Stimulated activated naive CD4-positive, alpha-beta T cell (primary cell): ENCODE data around the gene C1orf21.
"Not testable (repeated sequence)": the region's sequence is repeated elsewhere in the genome, so short reads cannot be mapped to it uniquely, and the experiment has no call there.

ENCODE experiments used
- DNase-seq, 6 experiments: peaks; one replicate each; lab custom pipeline; 2025; lab: John Stamatoyannopoulos, UW

C1orf21 gene

DNA sequence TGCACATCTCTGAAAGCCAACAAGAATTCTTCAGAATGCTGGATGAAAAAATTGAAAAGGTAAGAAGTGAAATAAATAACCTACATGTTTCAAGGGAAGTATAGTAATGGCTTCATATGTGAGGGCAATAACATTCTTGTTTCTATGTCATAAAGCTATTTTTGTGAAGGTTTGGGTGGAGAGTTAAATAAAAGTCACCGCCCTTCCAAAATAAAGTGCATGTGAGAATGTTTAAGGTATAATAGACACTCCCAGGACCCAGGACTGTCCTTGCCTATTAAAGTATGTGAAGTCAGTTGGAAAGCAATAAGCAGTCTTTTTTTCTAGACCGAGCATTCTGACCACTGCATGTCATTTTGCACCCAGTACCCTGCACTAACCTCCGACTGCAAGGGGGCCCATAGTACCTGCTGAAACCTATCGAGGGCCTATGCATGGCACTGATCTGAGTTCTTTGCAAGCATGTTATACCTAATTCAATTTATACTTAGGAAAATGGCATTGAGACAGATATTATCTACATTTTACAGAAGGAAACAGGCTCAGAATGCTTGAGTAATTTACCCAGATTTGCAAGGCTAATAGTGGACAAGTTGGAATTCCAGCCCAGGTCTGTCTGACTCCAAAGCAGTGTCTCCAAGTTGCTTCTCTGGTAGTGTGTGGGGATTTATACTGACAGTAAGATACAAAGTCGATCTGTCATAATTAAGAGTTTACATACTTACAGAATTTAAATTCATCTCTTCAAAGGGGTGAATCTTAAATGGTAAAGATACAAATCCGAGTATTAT, 211.8 kb downstream of the C1orf21 start:
- no peak for DNase-seq

DNA sequence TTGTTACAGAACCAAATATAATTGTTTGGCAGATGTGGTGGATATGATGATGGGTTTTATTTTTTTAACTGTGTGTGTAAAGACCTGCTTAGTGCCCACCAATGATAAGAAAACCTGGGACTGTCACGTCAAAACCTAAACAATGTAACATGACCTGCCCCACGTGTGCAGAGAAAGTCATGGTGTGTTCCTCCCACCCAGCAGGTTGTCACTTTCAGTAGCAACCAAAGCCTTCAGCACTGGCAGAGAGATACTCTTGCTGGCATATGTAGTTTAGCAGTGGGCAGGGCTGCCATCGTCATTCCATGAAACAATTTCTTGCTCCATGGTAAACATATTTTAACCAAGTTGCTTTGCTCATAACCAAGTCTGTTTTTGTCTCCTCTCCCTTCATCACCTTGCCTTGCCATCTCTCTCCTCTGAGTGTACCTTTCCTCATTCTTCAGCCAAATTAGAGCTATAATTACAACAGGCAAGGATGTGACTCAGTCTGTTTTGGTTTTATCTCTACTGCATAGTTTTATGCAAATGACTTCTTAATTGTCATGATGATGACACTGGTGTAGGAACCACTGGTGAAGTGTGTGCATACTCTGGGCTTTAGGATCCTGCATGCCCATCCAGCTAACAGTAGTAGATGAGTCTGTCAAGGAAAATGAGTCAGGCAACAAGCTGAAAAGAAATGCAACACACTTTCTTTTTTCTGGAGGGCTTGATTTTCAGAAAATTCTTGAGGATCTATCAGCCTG, 217.5 kb downstream of the C1orf21 start:
- no peak for DNase-seq

DNA sequence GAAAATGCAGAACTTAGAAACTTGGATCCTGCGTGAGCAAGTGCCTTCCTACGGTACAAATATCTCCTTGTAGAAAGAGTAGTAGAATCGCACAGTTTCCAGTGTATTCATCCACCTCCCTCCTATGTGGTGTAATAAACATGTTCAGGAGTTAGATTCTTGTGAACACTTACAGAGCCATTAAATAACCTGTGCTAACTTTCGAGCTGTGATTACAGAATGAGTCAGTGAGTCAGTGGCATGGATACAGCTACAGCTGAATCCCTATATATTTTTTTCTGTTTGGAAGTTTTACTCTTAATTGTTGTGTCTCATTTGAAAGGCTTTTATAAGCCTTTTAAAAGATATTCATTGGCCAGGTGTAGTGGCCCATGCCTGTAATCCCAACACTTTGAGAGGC, 219.1 kb downstream of the C1orf21 start:
- DNase-seq: no peak

DNA sequence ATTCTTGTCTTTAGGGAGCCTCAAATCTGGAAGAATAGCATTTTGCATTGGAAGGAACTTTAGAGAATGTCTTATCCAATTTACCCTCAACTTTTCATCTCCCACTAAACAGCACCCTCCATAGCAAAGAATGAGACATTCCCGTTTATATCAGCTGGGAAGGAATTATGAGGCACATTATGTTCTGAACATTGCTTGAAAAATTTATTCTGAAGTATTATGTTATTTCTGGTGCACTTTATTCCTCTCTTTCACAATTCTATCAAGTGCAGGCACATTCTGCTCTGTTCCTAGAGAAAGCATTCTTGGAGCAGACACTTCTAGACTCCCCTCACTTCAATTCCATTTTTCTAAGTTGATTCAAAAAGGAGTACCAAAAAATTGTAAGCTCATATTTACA, 220.0 kb downstream of the C1orf21 start:
- DNase-seq: no peak

DNA sequence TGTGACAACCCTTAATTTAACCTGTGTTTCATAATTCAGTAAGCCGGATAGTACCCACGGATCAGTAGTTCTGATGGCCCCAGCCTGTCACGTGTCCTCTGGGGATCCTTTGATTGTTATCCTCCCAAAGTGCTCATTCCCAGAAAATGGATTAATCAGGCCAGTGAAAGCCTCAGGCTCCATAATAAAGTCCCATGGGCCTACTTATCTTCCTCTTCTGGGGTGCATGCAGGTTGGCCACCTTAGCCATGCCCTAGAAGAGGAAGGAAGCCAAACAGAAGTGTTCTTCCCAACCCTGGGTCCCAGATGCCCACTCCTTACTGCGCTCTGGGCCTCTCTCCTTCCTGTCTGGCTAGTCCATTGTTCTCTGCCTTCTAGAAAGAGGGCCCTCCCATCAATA, 221.8 kb downstream of the C1orf21 start:
- no peak for DNase-seq

DNA sequence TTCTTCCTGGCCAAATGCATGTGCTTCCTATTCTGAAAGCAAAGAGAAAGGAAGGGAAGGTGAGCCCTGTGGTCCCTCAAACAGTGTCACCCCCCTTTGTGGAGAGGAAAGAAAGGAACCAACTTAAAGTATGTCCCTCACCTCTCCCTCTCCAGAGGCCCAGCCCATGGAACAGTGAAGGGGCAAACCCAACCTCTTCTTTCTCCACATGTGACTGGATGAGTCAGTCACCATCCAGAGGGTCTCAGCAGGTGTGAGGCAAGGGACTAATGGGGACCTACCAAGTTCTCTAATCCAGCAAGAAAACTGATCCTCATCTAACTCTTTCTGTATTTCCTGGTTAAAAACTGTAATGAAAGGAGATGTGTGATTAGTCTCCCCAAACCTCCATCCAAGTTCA, 222.2 kb downstream of the C1orf21 start:
- DNase-seq: no peak

DNA sequence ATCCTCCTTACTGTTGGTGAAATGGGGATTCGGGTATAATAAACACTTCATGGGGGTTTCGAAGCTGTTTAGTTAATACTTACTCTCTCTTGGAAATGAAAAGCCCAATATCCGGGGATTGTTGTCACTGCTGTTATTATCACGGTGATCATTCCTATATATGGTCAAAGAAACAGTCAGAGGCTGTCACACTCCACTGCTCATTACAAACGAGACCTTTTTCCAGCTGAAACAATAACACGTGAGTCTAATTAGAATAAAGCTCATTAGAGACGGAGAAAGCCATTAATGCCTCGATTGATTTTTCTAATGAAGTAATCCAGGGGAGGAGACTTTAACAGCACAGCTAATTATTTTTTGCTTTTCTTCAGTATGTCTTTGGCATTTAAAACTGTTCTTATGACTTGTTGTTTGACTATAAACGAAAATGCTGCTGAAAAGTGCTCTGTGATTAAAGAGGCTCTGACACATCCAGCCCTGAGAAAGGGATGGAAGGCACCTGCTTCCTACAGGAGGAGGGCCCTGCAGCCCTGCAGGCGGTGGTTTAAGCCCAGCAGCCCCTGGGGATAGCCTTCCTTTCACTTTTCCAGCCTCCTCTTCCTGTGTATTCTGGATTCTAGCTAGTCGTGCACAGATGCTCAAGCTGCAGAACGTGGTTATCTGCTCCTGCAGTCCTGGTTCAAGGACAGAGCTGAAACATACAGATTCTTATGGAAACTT, 224.2 kb downstream of the C1orf21 start:
- DNase-seq: no peak

DNA sequence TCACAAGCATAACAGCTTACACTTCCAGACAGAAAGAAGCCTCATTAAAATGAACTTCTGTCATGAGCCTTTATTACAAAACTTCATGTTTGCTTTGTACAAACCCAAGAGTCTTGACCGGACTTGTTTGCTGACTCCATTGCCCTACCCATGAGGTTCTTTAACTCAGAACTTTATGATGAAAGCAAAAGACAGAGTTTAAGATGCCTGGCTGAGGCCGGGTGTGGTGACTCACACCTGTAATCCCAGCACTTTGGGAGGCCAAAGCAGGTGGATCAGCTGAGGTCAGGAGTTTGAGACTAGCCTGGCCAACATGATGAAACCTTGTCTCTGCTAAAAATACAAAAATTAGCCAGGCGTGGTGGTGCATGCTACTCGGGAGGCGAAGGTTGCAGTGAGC, 225.4 kb downstream of the C1orf21 start:
- DNase-seq: not testable (repeated sequence)

DNA sequence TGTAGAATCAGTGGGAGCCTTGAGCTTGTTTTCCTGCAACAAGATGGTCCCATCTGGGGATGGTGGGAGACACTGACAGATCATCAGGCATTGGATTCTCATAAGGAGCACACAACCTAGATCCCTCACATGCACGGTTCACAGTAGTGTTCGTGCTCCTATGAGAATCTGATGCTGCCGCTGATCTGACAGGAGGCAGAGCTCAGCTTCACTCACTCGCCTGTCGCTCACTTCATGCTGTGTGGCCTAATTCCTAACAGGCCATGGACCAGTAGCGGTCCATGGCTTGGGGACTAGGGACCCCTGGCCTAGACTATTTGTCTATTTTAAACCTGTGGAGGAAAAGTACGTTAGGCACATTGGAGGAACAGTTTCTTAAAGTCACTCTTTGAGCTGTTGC, 227.8 kb downstream of the C1orf21 start:
- no peak for DNase-seq

DNA sequence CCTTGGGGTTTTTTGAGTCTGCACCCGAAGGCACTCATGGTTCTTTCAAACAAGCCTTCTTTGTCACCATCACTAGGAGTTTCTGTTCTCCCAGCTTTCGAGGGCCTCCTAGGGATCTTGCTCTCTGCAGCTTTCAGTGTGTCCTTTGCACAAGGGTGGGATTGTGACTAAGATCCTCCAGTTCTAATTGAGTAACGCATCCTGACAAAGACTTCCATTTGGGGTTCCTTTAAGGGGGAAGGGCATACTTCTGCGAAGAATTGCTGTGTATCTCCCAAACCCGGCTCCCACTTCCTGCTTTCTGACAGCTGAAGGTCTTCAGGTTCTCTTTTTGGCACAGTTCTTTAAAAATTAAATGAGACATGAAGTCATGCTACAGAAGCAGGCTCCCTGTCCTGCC, 228.5 kb downstream of the C1orf21 start:
- no peak for DNase-seq

DNA sequence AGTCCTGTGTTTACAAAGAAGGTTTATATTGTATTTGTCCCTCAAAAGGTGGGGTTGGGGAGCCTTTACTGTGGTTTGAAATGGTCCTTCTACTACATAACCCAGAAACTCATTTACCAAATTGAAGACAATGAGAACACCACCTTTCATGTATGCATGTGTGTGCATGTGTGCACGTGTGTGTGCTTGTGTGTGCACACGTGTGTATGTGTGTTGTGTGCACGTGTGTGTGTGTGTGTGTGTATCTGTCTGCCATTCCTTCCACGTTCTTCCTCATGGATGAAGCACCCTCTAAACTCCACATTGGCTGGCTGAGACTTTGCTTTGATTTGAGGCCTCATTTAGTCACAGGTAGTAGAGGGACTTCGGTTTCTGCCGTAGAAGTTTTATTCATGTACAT, 229.7 kb downstream of the C1orf21 start:
- no peak for DNase-seq

DNA sequence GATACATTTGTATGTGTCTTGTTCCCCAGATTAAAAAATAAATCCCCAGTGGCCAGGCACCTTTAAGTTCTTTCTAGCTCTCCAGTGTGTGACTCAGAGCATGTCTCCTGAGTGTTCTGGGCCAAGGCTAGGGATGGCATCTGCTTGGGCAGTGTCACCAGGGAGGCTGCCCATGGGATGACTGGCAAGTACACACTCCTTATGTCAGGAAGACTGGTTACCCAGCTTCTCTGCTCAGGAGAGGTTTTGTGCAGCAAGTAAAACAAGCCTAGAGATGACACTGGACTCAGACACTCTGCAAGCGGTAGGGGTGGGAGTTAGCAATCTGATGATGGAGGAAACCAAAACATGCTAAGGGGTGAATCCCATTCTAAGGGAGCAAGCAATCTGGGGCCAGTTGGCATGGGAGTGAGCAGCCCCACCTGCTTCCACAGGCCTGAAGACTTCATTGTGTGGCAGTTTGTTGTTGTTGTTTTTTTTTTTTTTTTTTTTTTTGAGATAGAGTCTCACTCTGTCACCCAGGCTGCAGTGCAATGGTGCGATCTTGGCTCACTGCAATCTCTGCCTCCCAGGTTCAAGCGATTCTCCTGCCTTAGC, 230.7 kb downstream of the C1orf21 start:
- DNase-seq: no peak

DNA sequence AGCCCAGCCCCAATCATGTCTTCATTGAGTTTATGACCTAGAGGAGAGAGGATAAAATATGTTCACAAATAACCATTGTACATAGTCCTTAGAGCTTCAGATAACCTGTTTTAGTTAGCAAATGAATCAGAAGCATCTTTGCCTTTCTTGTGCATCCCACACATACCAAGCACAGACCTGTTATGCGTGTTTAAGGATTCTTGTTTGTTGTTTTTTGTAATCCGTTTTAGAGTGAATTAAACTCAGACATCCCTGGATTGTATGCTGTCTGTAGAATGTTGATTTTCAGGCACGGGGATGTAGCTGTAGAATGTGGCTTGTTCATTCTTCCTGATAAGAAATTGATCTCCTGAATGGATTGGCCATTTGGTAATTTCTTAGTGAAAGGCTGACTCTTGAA, 232.0 kb downstream of the C1orf21 start:
- DNase-seq: no peak

DNA sequence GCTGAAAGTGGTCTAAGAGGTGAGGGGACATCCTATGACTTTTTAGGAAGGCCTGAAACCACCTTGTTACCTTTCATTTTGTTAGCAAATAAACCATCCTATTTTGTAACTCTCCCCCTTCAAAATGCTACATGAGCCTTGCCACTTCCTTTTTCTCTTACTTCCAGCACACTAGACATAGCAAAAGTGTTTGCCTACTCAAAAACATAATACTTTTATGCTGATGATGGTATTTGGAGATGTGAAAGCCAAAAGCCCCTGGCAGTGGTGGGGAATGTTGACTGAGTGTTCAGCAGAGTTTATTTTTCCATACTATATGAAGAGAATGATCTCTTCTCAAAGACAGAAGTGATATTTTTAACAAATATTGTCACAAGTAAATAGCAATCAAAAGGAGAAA, 233.6 kb downstream of the C1orf21 start:
- DNase-seq: no peak

DNA sequence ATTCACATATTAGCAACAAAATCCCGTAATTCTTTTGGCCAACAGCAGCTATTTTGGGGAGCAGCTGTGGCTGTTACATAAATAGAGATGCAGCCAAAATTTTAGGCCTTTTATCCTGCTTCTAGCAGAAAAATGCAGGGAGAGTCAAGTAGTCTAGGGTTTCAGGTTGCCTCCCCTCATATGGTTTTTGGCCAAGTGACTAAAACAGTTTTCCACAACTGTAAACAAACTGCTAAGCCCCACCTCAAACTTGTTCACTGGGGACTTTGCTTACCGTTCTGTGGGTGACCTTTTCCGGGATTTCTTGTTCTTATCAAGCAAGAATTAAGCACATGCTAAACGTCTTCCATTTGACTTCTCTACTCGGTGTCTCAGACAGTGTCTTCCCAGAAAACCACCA, 234.4 kb downstream of the C1orf21 start:
- no peak for DNase-seq

DNA sequence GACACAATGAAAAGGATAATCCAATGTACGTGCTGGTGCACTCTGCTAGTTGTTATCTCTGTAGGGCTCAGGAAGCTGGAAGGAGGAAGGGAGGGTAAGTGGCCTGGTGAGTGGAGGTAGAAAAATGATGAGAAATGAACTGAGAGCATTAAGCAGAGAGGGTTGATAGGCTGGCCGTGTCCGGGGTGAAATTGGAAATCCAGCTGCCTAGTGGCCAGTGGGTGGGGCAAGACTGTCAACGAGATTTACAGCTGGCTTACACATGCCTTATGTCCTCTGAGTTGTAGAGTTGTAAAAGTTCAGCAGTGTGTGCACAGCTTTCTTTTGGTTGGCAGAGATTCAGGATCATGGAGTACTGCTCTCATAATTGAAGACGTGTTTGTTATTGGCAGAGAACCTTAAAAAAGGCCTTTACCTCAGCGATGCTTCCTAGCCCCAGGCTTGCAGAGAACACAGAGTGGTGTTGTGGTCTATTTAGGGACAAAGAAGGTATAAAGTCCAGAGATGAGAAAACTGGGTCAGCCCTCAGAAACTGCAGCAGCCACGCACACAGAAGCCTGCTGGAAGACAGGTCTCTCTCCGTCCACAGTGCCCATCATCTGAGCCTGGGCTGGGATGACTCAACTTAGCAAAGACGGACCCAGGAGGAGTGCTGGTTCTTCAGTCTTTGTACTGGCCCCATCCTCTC, 235.5 kb downstream of the C1orf21 start:
- DNase-seq: no peak

DNA sequence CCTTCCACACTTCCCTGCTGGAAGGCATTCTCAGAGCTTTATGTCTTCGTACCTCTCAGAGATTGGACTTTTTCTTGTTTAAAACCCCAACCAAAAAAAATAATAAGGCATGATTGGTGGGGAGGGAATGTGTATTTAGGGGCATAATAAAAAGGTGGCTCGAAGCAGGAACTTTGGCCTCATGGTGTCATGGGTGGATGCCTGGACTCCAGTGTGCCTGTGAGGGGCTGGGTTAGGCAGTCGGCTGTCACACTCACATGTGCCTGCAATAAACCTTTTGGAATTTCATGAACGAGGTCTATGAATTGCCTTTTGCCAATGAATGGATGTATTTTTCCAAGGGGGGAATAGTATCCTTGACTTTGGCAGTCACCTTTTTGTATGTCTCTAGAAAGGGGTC, 236.6 kb downstream of the C1orf21 start:
- DNase-seq: no peak

DNA sequence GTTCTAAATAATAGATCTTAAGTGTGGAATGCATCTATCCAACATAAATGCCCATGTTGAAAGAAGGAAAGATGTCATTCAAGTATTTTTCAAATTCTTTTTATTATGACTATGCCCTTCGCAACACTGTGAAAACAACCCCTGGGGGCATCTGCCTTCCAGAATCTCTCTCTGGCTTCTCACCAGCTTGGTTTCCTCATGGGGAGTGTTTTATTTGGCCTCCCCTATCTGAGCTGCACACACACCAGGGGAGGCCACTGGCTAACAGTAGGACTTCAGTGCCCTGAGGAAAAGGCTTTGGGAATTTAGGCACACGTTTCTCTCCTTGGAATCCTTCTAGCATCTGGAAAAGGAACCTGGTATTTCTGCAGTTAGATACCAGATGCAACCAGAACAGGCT, 237.2 kb downstream of the C1orf21 start:
- DNase-seq: no peak

DNA sequence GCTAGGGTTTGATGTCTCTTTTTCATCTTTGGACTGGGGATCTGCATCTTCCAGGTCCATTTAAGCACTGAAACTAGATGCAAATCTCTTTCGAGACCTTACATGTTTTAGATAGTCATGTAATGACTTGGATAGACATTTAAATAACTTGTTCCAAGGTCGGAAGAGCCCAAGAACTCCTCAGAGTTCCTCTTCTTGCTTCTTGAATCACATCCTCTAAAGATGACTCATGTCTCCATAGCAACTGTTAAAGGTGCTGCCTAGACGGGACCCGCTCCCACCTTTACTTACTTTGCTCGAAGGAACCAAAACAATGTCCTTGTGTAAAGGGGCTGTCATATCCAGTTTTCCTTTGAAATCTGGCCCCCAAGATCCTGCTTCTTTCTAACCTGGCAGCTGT, 237.8 kb downstream of the C1orf21 start:
- no peak for DNase-seq

DNA sequence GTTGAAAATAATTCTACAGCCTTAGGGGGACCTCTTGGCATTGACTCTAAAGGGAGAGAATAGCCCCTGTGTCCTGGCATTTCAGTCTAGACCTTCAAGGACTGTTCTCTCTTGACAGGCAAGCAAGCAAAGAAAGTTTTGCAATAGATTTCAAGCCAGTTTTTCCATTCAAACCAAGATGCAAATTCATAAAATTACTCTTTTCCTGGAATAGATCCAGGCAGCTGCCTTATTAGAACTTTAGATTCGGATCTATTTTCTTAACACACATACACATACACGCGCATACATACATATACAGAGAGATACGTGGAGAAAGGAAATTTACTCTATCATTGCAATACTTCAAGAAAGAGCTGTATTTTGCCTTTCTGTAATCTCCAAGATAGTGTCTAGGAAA, 238.4 kb downstream of the C1orf21 start:
- DNase-seq: no peak

DNA sequence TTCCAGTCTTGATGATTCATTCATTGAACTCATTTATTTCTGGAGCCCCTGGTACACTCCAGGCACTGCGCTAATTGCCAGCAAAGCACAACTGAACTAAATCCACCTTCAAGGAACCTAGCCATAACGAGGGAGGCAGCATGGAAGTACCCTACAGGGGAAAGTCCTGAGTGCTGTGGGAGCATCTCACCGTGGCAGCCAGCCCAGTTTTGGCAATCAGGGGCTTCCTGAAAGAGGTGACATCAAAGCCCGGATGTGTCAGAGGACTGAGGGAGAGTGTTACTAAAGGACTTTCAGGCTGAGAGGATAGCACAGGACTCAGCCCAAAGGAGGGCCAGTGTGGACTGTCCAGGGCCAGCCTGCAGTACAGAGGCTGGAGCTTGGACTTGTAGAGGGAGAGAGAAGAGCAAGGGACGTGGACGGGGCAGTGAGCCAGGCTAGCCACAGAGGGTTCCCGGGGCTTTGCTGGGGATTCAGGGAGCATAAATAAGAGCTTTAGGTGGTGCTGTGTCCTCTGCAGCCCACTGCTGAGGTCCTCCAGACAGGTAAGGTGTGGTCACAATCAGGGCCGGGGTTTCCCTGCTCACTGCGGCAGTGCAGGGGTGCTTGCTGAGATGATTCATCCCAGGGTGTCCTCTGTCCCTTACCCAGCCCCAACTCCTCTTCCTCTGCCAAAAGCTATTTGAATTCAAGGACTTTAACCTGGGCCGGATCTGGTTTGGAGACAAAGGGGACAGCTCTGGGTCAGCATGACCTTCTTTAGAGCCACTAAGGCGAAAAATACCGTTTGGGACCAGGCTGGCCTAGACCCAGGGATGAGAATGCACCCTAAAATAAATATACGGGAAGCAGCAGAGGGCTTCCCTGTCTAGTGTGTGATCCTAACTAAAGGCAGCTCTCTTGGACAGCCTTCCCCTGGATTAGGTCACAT, 239.5 kb downstream of the C1orf21 start:
- no peak for DNase-seq
